GOT3 (cell line): ENCODE results near the gene SNX10.

Source experiments
- DNase-seq: peaks from one replicate; lab custom pipeline; 2025; ENCODE audit warnings: mixed read lengths; lab: John Stamatoyannopoulos, UW

SNX10 gene

DNA sequence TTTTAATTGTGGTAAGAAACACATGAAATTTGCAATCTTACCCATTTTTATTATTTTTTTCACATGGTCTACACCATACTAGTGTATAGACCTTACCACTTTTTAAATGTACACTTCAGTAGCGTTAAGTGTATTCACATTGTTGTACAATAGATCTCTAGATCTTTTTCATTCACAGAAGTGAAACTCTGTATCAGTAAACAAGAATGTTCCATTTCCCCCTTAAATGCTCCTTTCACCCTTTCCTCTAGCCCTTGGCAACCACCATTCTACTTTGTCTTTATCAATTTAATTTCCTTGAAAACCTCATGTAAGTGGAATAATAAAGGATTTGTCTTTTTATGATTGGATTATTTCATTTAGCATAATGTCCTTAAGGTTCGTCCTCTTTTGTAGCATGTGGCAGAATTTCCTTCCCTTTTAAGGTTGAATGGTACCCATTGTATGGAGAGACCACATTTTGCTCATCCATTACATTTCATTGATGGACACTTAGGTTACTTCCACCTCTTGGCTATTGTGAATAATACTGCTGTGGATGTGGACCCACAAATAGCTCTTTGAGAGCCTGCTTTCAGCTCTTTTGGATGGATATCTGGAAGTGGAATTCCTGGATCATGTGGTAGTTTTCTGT lies 45.7 kb downstream of the SNX10 start:
- no peak for DNase-seq

DNA sequence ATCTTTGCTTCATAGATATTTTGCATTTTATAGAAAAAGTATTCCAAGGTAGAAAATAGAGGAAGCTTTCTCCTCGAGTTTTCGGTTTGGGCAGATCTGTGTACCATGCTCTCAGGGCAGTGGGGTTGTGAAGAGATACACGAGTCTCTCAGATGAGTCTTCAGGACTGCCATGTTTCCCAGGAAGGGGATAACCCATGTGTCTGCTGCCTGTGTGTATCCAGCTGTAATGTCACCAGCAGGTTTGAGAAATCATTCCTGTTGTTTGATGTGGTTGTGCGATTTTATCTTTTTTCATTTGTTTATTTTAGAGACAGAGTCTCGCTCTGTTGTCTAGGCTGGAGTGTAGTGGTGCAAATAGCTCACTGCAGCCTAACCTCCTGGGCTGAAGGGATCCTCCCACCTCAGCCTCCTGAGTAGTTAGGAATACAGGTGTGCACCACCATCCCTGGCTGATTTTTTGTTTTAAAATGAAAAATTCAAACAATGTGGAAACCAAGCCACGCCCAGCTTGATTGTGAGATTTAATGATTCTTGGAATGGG lies 48.9 kb downstream of the SNX10 start:
- DNase-seq, result no peak

DNA sequence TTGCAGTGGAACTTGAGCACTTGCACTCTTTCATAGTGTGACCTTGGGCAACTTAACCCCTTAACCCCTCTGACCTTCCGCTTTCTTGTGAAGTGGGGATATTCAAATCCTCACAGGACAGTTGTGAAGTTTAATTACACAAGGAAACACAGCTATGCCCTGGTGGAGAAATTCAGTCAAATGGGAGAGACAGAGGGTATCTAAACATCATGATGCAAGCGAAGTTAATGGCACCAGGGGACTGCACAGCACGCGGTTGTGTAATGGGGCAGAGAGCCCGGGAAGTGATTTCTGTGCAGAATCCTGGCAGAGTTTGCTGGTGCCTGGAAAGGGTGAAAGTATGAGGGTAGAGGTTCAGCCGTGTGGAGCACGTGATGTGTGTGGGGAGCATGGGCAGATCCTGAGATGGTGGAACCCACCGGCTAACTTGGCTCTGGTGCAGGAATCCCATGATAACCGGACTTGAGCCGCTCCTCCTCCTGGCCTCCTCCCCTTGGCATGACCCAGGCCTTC lies 51.7 kb downstream of the SNX10 start:
- no peak for DNase-seq

DNA sequence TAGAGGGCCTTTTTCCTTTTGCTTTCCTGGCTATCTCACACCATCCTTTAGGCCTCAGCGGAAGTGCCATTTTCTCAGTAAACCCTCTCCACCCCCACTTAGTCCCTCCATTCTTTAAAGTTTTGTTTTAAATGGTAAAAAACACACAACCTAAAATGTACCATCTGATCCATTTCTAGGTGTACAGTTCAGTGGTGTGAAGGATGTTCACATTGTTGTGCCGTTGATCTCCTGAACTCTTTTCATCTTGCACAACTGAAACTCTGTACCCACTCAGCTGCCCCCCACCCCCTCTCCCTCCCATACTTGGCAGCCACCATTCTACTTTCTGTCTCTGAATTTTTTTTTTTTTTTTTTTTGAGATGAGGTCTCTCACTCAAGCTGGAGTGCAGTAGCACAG lies 52.2 kb downstream of the SNX10 start:
- no peak for DNase-seq

DNA sequence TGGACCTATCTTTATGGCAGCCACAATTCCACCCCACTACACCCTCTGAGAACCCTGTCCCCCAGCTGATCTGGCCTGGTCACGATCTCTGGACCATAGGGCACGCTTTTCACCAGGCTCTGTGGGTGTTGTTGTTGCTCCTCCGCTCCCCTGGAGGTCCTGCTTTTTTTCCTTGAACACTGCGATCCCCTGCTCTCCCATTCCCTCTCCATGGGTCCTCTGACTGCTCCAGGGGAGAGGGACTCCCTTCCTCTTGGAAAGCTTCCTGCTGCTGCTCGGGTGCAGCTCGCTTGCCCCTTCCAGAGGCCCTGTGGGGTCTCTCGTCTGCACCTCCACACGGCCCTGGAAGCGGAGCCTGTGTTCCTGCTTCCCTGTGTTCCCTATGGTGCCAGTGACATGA lies 53.5 kb downstream of the SNX10 start:
- DNase-seq, result no peak

DNA sequence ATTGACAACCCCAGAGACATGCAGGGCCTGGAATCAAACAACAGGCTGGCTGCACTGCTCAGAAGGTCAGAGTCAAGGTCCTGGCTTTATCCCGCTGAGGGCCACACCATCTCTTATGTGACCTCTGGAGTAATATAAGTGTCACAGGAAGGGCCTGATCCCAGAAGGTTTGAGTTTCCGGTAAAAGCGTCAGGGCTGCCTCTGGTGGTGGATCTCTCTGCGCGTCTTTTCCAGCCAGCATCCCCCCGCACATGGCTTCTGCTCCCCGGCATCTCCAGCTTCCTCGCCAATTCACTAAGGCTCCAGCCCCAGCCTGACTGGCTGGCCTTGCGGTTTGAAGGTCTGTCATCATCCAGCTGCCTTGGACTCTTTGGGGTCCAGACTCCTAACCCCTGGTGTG lies 54.2 kb downstream of the SNX10 start:
- no peak for DNase-seq

DNA sequence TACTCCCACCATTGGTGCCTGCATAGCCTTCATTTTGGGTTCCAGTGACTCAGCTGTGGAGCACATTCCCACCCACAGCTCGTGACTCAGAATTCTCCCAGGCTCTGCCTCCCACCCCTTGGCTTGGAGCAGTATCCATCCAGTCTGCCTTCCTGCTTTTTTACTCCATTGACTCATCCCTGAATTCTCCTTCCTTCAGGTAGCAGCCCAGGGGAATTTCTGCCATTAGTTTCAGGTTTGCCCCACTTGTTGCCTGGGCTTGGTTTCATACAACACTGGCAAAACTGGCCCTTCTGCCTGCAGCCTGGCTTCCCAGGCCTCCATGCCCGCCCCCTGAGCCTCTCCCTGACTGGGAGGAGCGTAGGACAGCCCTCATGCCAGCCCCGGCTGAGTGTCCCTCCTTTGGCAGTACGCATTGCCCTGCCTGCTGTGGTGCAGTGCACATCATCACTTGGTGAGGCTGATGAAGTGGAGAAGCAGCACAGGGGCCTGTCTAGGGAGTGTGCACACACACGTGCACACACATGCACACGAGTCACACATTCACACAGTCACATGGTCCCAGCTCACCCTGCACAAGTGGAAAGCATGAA lies 55.0 kb downstream of the SNX10 start:
- DNase-seq, result no peak

DNA sequence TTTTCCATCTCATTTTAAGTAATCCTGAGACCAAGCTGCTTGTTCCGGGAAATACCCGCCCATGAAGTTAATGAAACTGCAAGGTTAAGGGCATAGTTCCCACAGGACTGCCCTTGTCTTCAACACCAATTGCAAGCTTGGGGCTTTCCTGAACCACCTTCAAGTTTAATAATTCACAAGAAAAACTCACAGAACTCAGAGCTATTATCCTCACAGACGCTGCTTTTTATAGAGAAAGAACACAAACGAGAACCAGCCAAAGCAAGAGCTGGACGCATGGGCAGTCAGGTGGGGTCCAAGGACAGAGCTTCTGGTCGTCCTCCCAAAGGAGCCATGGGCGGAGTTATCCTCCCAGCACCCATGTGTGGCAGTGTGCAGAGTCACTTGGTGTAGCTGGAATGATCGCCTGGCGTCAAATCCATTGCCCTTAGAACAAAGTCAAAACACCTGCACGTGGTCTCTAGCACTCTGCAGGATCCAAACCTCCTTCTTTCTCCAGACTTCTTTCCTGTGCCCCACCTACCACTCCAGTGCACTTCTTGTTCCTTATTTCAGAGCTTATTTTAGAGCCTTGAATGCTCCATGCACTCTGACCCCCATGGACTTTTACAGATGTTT lies 56.7 kb downstream of the SNX10 start:
- DNase-seq, result no peak

DNA sequence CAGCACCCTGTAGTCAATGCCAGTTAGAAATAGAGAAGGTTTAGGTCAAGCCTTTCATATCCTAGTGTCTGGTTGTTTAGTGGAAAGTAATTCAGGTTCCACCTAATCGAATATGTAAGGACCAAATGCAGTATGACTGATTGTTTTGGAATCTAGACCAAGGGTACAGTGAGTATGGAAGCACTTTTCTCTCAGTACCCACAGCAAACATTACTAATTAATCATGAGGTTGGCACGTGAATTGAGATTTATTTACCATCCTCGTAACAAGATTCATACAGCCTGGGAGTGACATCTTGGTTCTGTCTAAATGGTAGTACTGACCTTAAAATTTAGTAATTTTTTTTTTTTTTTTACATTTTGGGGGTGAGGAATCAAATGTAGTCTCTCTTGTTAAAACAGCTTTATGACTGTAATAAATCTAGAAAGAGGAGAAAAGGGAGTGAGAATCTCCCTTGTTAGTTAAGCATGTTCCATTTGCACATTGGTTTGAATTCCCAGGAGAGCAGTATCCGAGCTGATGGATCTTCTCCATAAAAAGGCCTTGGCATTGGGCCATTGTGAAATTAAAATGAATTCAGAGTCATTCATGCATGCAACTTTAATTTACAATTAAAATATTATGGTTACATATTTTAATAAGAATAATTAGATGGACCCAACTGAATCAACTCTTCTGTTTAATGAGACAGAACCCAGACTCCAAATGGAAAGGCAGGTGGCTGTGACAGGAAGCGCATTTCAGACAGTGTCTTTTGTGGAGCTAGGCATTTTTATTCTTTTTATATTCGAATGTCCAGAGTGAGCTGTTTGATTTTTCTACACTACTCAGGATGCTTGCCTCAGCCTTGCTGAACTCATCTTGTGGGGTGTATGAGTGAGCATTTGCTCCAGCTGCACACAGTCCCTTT lies 57.6 kb downstream of the SNX10 start:
- no peak for DNase-seq

DNA sequence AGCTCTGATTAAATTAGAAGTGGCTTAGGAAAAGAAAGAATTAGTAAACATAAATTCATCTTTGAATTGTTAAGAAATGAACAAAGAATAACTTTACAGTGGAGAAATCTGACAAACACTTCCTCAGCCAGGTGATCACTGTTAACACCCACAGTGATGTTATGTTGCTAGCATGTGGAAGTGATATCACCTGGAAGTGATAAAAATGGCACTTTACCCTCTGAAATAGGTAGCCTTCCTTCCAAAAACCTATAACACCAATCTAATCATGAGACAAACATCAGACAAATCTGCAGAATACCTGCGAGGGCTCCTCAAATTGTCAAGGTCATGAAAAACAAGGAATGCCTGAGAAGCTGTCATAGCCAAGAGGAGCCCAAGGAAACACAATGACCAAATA lies 59.5 kb downstream of the SNX10 start:
- no peak for DNase-seq

DNA sequence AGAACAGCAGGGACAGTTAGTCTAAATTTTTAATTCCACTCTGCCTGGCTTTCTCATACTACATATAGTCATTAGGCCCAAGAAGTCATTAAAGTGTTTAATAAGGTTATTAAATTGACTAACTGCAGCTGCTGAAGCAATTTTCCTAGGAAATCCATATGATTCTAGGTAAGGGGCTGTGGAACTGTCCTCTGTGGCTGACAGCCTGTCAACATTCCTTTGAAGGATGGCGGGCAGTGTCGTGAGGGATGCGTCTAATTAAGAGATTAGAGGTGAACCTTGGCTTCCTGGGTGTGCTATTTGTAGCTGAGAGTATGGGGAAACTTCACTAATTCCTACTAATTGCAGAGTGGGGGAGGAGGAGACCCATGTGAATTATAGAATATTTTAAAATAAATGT lies 64.6 kb downstream of the SNX10 start:
- DNase-seq, result no peak

DNA sequence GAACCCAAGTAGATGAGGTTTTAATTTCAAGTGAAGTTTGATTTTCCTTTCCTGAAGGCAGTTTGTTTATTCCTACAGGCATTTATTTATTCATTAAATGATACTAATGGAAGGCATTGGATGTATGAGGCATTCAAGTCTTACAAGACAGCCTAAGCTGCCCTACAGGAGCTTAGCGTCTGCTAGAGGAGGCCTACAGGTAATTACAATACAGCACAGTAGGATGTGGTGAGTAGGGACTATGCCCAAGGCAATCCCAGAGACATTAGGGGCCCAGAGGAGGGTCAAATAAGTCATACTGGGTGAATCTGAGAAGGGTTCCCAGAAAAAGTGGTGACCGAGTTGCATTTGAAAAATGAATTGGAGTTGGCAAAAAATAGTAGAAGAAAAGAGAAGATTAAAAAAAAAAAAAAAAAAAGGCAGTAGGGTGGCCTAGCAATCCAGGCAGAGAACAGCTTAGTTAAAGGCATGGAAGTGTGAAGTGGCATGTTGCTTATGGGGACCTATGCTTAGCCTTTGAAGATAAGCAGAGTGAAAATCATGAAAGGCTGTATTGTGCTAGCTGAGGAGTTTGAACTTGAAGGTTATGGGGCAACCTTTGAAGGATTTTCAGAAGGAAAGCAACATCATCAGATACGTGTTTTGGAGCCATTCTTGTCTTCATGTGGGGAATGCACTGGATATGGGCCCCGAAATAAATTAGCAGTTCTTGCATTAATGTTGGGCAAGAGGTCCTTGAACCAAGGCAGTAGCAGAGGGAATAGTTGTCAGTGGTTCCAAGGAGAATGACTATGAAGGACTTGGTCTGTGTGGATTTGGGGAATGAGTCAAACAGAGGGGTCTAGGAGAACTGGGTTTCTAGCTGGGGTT lies 65.5 kb downstream of the SNX10 start:
- no peak for DNase-seq

DNA sequence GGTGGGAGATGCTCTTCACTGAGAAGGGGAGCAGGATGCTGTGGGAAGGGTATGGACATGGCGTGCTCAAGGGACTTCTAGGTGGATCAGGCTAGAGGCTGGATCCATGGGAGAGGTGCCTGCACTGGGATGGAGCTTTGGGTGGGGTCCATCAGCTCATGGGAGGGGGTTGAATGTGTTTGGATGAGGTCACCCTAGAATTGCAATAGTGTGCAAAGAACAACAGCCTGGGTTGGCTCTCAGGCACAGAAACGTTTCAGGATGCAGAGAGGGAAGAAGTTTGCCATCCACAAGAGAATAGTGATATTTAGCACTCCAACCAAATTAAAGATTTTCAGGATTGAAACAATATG lies 66.1 kb downstream of the SNX10 start:
- no peak for DNase-seq

DNA sequence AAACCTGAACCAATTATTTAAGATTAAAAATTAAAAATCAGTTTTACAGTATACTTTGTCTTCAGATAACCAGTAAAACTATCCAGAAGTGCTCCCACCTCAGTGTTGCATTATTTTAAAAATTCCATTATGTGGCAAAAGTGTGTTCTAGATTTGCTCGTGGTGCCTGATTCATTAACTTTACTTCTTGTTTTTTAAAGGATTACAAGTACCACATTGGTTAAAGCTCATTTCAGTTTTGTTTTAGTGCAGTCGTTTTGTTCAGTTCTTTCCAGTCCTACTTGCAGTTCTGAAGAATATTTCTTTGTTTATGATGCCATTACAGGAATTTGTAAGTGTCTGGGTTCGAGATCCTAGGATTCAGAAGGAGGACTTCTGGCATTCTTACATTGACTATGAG lies 69.0 kb downstream of the SNX10 start:
- DNase-seq, result no peak

DNA sequence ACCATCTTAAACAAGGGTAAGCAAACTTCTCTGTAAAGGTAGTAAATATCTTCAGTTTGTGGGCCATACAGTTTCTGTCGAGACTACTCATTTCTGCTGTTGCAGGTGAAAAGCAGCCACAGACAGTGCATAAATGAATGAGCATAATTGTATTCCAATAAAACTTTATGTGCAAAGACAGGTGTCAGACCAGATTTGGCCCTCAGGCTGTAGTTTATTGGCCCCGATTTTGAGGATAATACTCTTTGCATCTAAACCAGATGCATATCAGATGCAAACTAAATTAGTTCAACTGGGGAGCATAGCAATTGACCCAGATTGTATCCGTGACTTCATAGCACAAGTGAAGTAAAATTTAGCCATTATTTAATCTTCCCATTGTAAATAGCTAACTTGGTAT lies 70.0 kb downstream of the SNX10 start:
- no peak for DNase-seq

DNA sequence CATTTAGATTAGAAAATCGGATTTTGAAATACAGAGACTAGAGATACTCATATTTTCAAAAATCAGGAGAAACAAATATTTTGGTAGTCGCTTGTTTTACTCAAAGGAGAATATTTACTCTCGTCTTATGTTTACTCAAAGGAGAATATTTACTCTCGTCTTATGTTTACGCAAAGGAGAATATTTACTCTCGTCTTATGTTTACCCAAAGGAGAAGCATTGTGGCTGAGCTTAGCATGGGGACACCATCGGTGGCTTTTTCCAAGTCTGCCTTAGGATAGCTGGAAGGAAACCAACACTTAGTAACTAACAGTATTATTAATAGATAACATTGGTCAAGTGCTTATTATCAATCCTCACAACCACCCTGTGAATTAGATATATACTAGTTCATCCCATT lies 71.8 kb downstream of the SNX10 start:
- DNase-seq, result no peak

DNA sequence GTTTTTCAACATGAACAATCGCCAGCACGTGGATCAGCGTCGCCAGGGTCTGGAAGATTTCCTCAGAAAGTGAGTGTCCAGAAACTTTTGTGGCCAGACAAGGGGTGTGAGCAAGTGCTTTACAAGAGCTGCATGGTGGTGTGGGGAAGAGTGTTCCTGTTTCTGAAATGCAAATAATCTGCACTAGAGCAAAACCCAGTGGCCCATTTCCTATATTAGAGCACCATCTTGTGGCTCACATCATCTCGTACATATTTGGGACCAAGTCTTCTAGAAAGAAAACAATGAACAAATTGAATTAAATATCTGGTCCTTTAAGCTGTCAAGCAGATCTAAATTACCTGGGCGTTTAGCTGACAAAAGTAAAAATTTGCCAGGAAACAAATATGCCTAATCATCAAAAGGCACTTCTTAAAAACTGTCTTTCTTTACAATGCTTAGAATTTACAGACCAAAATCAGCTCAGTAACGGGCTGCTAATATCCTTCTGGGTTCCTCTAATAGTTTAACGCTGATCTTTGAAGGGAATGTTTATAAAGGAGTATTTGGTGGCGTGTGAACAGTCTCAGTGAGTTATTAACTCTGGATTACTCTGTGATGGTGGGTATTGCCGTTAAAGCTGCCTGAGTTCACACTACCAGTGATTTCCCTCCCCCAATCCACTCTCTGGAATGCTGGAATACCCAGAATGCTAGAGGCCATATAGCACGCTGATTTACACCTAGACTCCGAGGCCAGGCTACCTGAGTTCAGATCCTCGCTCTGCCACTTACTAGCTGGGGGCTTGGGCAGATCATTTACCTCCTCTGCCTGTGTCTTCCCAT lies 73.6 kb downstream of the SNX10 start:
- DNase-seq, result no peak

DNA sequence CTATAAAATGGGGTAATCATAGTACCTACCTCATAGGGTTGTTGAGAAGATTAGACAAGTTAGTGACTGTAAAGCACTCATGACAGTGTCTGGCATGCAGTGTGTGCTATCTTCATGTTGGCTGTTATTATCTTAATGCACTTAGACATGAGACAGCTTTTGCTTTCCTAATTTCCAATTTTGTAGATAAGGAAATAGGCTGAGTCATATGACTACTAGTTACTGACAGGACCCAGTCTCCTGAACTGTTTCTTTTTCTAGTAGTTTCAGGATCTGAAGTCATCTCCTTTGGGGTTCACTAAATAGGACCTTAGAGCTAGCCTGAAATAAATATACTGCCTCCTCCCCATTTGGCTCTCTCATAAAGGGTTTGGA lies 74.2 kb downstream of the SNX10 start:
- no peak for DNase-seq

DNA sequence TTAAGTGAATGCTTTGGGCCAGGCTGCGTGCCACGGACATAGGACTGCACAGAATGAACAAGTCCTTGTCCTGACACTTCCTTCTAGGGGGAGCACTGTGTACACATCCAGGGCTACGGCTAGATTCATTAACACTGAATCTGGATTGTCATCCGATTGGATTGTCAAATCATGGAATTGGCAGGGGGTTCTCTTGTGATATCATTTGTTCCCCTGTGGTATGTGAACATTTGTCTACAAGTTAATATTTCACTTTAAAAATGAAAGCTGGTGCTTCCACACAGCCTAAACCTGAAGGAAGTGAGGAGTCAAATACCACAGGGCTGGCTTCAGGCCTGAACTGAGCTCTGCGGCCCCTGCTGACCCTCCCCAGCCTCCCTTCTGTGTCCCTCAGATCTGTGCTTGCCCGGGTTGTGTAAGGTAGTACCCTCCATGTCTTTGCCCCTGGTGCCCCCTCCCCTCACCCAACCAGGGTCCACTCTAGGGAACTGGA lies 75.6 kb downstream of the SNX10 start:
- DNase-seq, result no peak

DNA sequence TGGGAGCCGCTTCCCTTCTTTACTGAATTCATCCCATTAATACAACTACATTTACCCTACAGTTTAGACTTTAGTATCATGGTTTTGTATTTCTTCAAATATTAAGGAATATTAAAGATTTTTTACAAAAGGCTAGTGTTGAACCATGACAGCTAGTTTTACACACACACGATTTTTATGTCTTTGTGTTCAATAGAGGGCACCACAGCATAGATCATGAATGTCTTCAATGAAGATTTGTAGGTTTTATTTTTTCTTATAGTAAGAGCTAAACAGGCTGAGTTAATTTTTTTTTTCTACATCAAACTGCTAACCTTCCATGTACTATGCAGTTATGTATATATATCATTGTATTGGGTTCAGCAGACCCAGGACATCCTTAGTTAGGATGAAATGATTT lies 76.9 kb downstream of the SNX10 start:
- DNase-seq, result no peak
